ENCODE data around the gene PPDPF. TPM values are rescaled to one million over a fixed set of nuclear protein-coding genes. Genes with fewer than 3 reads are reported as not detected.

PPDPF gene
- total RNA-seq, 1 donor from 2014 or later = 4.1 TPM

- Histone ChIP-seq H2AFZ (replicated peaks) (no peak overlapping the region), H3K9ac (no peak overlapping the region), H4K20me1 (ENCODE audit: low read depth) (no peaks in the 10 kb centered on the region), H3F3A (ENCODE audit: low read depth) (peaks cover 19% of the 10 kb centered on the region), H3K36me3 (no peaks in the 10 kb centered on the region), H3K4me3 (no peak overlapping the region), H3K79me2 (ENCODE audit: low read depth) (no peaks in the 10 kb centered on the region), H3K27me3 (peaks cover 9% of the 10 kb centered on the region), H3K27ac (no peak overlapping the region), H3K4me1 (peaks cover 12% of the 10 kb centered on the region), H3K9me3 (ENCODE audit: low read depth) (no peaks in the 10 kb centered on the region), H3K4me2 (no peak overlapping the region)
- Mint-ChIP-seq H3K4me1 (peaks cover 14% of the 10 kb centered on the region), H3K27me3 (ENCODE audit: insufficient read depth, low read depth) (peaks cover 8% of the 10 kb centered on the region), H3K4me3 (peak overlapping the region; percentile 77), H3K27ac (no peak overlapping the region), H3K9me3 (peaks cover 2% of the 10 kb centered on the region), H3K36me3 (peaks cover 2% of the 10 kb centered on the region)
- TF ChIP-seq EZH2 (IDR thresholded peaks at IDR 0.05) (no peak), EZH2phosphoT487 (IDR thresholded peaks at IDR 0.05) (no peak)
- TF ChIP-seq, protein P1, sequence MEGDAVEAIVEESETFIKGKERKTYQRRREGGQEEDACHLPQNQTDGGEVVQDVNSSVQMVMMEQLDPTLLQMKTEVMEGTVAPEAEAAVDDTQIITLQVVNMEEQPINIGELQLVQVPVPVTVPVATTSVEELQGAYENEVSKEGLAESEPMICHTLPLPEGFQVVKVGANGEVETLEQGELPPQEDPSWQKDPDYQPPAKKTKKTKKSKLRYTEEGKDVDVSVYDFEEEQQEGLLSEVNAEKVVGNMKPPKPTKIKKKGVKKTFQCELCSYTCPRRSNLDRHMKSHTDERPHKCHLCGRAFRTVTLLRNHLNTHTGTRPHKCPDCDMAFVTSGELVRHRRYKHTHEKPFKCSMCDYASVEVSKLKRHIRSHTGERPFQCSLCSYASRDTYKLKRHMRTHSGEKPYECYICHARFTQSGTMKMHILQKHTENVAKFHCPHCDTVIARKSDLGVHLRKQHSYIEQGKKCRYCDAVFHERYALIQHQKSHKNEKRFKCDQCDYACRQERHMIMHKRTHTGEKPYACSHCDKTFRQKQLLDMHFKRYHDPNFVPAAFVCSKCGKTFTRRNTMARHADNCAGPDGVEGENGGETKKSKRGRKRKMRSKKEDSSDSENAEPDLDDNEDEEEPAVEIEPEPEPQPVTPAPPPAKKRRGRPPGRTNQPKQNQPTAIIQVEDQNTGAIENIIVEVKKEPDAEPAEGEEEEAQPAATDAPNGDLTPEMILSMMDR (IDR thresholded peaks at IDR 0.05) = no peak
- no peak for DNase-seq (ENCODE audit: low spot score)
These were observed 32.1 kb downstream of the PPDPF start for GRCh38 chr20:63552481-63553249.

GRCh38 chr20:63553251-63553932 is 32.8 kb downstream of the PPDPF start:
- H3K4me1 ChIP-seq = peaks cover 12% of the 10 kb centered on the region
- Mint-ChIP-seq H3K9me3 (peaks cover 2% of the 10 kb centered on the region), H3K4me3 (peak overlapping the region; percentile 77), H3K36me3 (peaks cover 2% of the 10 kb centered on the region), H3K4me1 (peaks cover 14% of the 10 kb centered on the region), H3K27ac (no peak overlapping the region), H3K27me3 (ENCODE audit: insufficient read depth, low read depth) (peaks cover 8% of the 10 kb centered on the region)
- no peak for TF ChIP-seq EZH2 (IDR thresholded peaks at IDR 0.05)
- H3K9me3 ChIP-seq (ENCODE audit: low read depth) = no peaks in the 10 kb centered on the region
- H3K4me3 ChIP-seq = peak overlapping the region; percentile 86
- peak; percentile 95 for DNase-seq (ENCODE audit: low spot score)
- no peak overlapping the region for H3K9ac ChIP-seq
- peaks cover 9% of the 10 kb centered on the region for H3K27me3 ChIP-seq
- peaks cover 19% of the 10 kb centered on the region for H3F3A ChIP-seq (ENCODE audit: low read depth)
- H3K79me2 ChIP-seq (ENCODE audit: low read depth) = no peaks in the 10 kb centered on the region
- no peaks in the 10 kb centered on the region for H4K20me1 ChIP-seq (ENCODE audit: low read depth)
- no peak overlapping the region for H3K27ac ChIP-seq
- H3K36me3 ChIP-seq = no peaks in the 10 kb centered on the region
- H3K4me2 ChIP-seq = peak overlapping the region; percentile 77
- H2AFZ ChIP-seq (replicated peaks) = peak overlapping the region; percentile 89

- H3K27me3 Mint-ChIP-seq (ENCODE audit: insufficient read depth, low read depth) = peaks cover 8% of the 10 kb centered on the region
- H3K79me2 ChIP-seq (ENCODE audit: low read depth) = no peaks in the 10 kb centered on the region
- TF ChIP-seq EZH2 (IDR thresholded peaks at IDR 0.05) = no peak
- no peak for TF ChIP-seq EZH2phosphoT487 (IDR thresholded peaks at IDR 0.05)
- TF ChIP-seq, protein P1 (IDR thresholded peaks at IDR 0.05) = no peak
- no peaks in the 10 kb centered on the region for H3K9me3 ChIP-seq (ENCODE audit: low read depth)
- peaks cover 2% of the 10 kb centered on the region for H3K36me3 Mint-ChIP-seq
- H3K27ac ChIP-seq = no peak within 1 kb of the TSS
- H3K4me1 ChIP-seq = peaks cover 12% of the 10 kb centered on the region
- peak; percentile 87 for DNase-seq (ENCODE audit: low spot score)
- H2AFZ ChIP-seq (replicated peaks) = peak within 1 kb of the TSS; percentile 89
- H3K27ac Mint-ChIP-seq = no peak within 1 kb of the TSS
- H3K27me3 ChIP-seq = peaks cover 9% of the 10 kb centered on the region
- no peaks in the 10 kb centered on the region for H3K36me3 ChIP-seq
- H4K20me1 ChIP-seq (ENCODE audit: low read depth) = no peaks in the 10 kb centered on the region
- peak within 1 kb of the TSS; percentile 79 for H3K4me3 Mint-ChIP-seq
- no peak within 1 kb of the TSS for H3K9ac ChIP-seq
- peaks cover 14% of the 10 kb centered on the region for H3K4me1 Mint-ChIP-seq
- peaks cover 2% of the 10 kb centered on the region for H3K9me3 Mint-ChIP-seq
- peak within 1 kb of the TSS; percentile 77 for H3K4me2 ChIP-seq
- peaks cover 19% of the 10 kb centered on the region for H3F3A ChIP-seq (ENCODE audit: low read depth)
- peak within 1 kb of the TSS; percentile 86 for H3K4me3 ChIP-seq
These were observed 33.3 kb downstream of the PPDPF start, which contains the start of gene FNDC11 for GRCh38 chr20:63553933-63554290. Gene FNDC11 (plus strand): TSS chr20:63554159. CDS start chr20:63555664, 1,505 bp downstream.
